Nephron (organoid): ENCODE measurements around the gene PRKD1.

Source experiments
- H3K27ac Mint-ChIP-seq, 3 experiments: 2 replicates each; pipeline ENCODE4 v1.8.0; 2020; ENCODE audit warnings: mixed read lengths in 3 of 3, mild to moderate bottlenecking in 2 of 3, moderate library complexity in 1 of 3
- H3K27me3 Mint-ChIP-seq: 2 replicates; pipeline ENCODE4 v1.8.0; 2021; ENCODE audit warnings: low read depth, mild to moderate bottlenecking, moderate library complexity, mixed read lengths
- H3K36me3 Mint-ChIP-seq: 2 replicates; pipeline ENCODE4 v1.8.0; 2020; ENCODE audit warnings: low read depth, mixed read lengths
- H3K4me1 Mint-ChIP-seq: 2 replicates; pipeline ENCODE4 v1.8.0; 2020; ENCODE audit warnings: mixed read lengths
- H3K4me3 Mint-ChIP-seq, 3 experiments: 2 replicates each; pipeline ENCODE4 v1.8.0; 2020; ENCODE audit warnings: mild to moderate bottlenecking in 3 of 3, mixed read lengths in 3 of 3, moderate library complexity in 2 of 3
- H3K9me3 Mint-ChIP-seq: 2 replicates; pipeline ENCODE4 v1.8.0; 2020; ENCODE audit warnings: mixed read lengths
- CTCF ChIP-seq, 3 experiments: fragments of 200-600 bp; sonication (generic); IDR thresholded peaks; one replicate each; pipeline ENCODE4 v1.5.0; 2021; ENCODE audit warnings: antibody characterized with exemption in 3 of 3; ENCODE audit not compliant: unreplicated experiment in 3 of 3

The PRKD1 gene

GRCh38 chr14:29722831-29723230, 204.8 kb downstream of the PRKD1 start:
- Mint-ChIP-seq H3K4me3 (no peak overlapping the region), H3K4me1 (peaks cover 18% of the 10 kb centered on the region)

GRCh38 chr14:29721586-29721985, 206.1 kb downstream of the PRKD1 start:
- H3K36me3 Mint-ChIP-seq = no peaks in the 10 kb centered on the region
- H3K4me1 Mint-ChIP-seq = peaks cover 18% of the 10 kb centered on the region
- no peaks in the 10 kb centered on the region for H3K9me3 Mint-ChIP-seq
- H3K27me3 Mint-ChIP-seq = no peaks in the 10 kb centered on the region
- no peak overlapping the region for H3K27ac Mint-ChIP-seq
- no peak for TF ChIP-seq CTCF (IDR thresholded peaks at IDR 0.05; ENCODE audit: unreplicated experiment in 3 of 3)
- H3K4me3 Mint-ChIP-seq = no peak overlapping the region

More at GRCh38 chr14:29722831-29723230, 204.8 kb downstream of the PRKD1 start:
- no peak overlapping the region for H3K27ac Mint-ChIP-seq
- no peaks in the 10 kb centered on the region for H3K9me3 Mint-ChIP-seq
- no peaks in the 10 kb centered on the region for H3K27me3 Mint-ChIP-seq
- no peaks in the 10 kb centered on the region for H3K36me3 Mint-ChIP-seq
- TF ChIP-seq CTCF (IDR thresholded peaks at IDR 0.05; ENCODE audit: unreplicated experiment in 3 of 3) = no peak

GRCh38 chr14:29717901-29718300, 209.7 kb downstream of the PRKD1 start:
- no peaks in the 10 kb centered on the region for H3K27me3 Mint-ChIP-seq
- H3K36me3 Mint-ChIP-seq = no peaks in the 10 kb centered on the region
- H3K27ac Mint-ChIP-seq = no peak overlapping the region
- no peak for TF ChIP-seq CTCF (IDR thresholded peaks at IDR 0.05; ENCODE audit: unreplicated experiment in 3 of 3)
- no peak overlapping the region for H3K4me3 Mint-ChIP-seq
- H3K9me3 Mint-ChIP-seq = no peaks in the 10 kb centered on the region
- H3K4me1 Mint-ChIP-seq = no peaks in the 10 kb centered on the region

- H3K4me3 Mint-ChIP-seq = no peak overlapping the region
- H3K27me3 Mint-ChIP-seq = no peaks in the 10 kb centered on the region
- H3K9me3 Mint-ChIP-seq = no peaks in the 10 kb centered on the region
- no peaks in the 10 kb centered on the region for H3K36me3 Mint-ChIP-seq
- no peak overlapping the region for H3K27ac Mint-ChIP-seq
- no peaks in the 10 kb centered on the region for H3K4me1 Mint-ChIP-seq
- TF ChIP-seq CTCF (IDR thresholded peaks at IDR 0.05; ENCODE audit: unreplicated experiment in 3 of 3) = no peak
Observed at GRCh38 chr14:29716150-29716549, 211.5 kb downstream of the PRKD1 start.

- Mint-ChIP-seq H3K27ac (no peak overlapping the region), H3K9me3 (no peaks in the 10 kb centered on the region), H3K4me3 (no peak overlapping the region), H3K4me1 (no peaks in the 10 kb centered on the region), H3K27me3 (no peaks in the 10 kb centered on the region), H3K36me3 (no peaks in the 10 kb centered on the region)
- TF ChIP-seq CTCF (IDR thresholded peaks at IDR 0.05; ENCODE audit: unreplicated experiment in 3 of 3) = no peak
Observed at GRCh38 chr14:29712601-29713000, 215.0 kb downstream of the PRKD1 start.

- H3K4me1 Mint-ChIP-seq = no peaks in the 10 kb centered on the region
Observed at GRCh38 chr14:29710015-29710414, 217.6 kb downstream of the PRKD1 start.

More at GRCh38 chr14:29710015-29710414, 217.6 kb downstream of the PRKD1 start:
- Mint-ChIP-seq H3K4me3 (no peak overlapping the region), H3K27ac (no peak overlapping the region), H3K9me3 (peaks cover 3% of the 10 kb centered on the region), H3K36me3 (no peaks in the 10 kb centered on the region), H3K27me3 (no peaks in the 10 kb centered on the region)
- TF ChIP-seq CTCF (IDR thresholded peaks at IDR 0.05; ENCODE audit: unreplicated experiment in 3 of 3) = peak in 2 of 3 experiments; percentile 15 to 24
